ENCODE results near the gene SPIRE2. TPM values are rescaled to one million over a fixed set of nuclear protein-coding genes. Genes with fewer than 3 reads are reported as not detected.

SPIRE2 gene
- total and polyA plus RNA-seq, 4 donors, result 0.62 to 2.3 (median 1.8) TPM

DNA sequence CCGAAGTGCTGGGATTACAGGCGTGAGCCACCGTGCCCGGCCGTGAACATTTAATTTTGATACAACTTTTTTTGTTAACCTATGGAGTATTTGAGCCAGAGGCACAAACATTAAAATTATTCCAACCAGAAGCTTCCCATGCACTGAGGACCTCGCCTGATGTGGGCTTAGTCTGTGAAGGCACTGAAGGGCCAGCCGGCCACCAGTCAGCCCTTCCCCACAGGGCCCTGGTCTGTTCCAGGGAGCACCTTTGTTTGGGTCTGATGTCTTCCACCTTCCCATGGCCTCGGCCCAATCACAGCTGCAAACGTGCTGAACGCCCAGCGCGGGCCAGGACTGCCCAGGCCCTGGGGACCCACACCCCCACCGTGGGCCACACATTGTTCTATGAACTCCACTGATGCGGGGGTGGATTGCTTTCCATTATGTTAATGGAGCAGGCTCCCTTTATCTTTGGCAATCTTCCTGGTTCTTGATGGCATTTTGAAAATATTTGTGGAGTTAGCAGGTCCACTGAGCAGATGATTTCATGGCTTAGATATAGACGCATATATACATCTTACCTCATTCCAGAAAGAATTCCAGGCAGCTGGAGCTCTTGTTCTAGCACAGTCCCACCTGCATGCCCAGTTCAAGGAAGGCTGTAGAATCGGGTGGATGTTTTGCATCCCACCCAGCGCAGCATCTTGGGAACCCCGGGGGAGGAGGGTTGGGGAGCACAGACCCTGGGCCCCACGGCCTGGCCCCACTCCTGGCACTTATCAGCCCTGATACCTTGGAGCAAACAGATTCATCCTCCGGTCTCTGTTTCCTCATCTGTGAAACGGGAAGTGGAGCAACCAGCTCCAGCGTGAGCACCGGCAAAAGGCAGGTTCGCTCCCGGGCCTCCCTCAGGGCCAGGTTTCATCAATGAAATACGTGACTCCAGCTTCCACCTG, 14.5 kb downstream of the SPIRE2 start:
- intact Hi-C loops (cut with DNase I), result no loop called here
- ATAC-seq (ENCODE audit: low FRiP score) (no peak), DNase-seq (no peak)
- no peaks in the 10 kb centered on the region for H3K9me3 ChIP-seq (ENCODE audit: control insufficient read depth, low read length)
- H3K27ac ChIP-seq (ENCODE audit: low read depth in 1 of 2, low read length in 2 of 2), result no peak overlapping the region
- H3K27me3 ChIP-seq (ENCODE audit: control insufficient read depth in 1 of 2, insufficient read depth in 2 of 2, low read length in 1 of 2), result no peaks in the 10 kb centered on the region
- no peaks in the 10 kb centered on the region for H3K36me3 ChIP-seq (ENCODE audit: control insufficient read depth in 1 of 2, insufficient read depth in 2 of 2, low read length in 1 of 2)
- H3K4me1 ChIP-seq (ENCODE audit: control insufficient read depth in 1 of 2, insufficient read depth in 2 of 2, low read length in 2 of 2), result no peaks in the 10 kb centered on the region
- WGBS, 2 donors, result 58 to 60% methylated on average over 26 of the region's 26 CpGs
- H3K4me3 ChIP-seq (ENCODE audit: low read length in 2 of 2), result no peak overlapping the region

DNA sequence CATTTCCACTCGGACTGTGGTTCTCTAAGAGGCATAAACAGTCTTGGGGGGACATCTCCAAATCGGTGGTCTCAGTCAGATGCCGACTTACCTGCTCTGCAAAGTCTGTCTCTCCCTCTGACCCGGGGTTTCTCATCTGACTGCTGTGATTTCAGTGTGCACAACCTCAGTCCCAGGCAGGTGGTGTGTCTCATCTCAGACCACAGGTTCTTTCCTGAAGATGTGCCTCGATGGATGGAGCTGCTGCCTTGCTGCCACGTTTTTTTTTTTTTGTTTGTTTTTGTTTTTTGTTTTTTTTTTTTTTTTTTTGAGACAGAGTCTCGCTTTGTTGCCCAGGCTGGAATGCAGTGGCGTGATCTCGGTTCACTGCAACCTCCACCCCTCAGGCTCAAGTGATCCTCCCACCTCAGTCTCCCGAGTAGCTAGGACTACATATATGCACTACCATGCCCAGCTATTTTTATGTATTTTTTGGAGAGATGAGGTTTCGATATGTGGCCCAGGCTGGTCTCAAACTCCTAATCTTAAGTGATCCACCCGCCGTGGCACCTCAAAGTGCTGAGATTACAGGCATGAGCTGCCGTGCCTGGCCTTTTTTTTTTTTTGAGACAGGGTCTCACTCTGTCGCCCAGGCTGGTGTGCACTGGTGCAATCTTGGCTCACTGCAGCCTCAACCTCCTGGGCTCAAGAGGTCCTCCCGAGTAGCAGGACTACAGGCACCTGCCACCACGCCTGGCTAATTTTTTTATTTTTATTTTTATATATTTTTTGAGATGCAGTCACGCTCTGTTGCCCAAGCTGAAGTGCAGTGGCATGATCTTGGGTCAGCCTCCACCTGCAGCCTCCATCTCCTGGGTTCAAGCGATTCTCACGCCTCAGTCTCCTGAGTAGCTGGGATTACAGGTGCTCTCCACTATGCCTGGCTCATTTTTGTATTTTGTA, 15.4 kb downstream of the SPIRE2 start:
- Histone ChIP-seq H3K4me1 (ENCODE audit: control insufficient read depth in 1 of 2, insufficient read depth in 2 of 2, low read length in 2 of 2) (no peaks in the 10 kb centered on the region), H3K36me3 (ENCODE audit: control insufficient read depth in 1 of 2, insufficient read depth in 2 of 2, low read length in 1 of 2) (no peaks in the 10 kb centered on the region), H3K27ac (ENCODE audit: low read depth in 1 of 2, low read length in 2 of 2) (no peak overlapping the region), H3K4me3 (ENCODE audit: low read length in 2 of 2) (no peak overlapping the region), H3K27me3 (ENCODE audit: control insufficient read depth in 1 of 2, insufficient read depth in 2 of 2, low read length in 1 of 2) (no peaks in the 10 kb centered on the region), H3K9me3 (ENCODE audit: control insufficient read depth, low read length) (no peaks in the 10 kb centered on the region)
- intact Hi-C loops (cut with DNase I), result no loop called here
- ATAC-seq (ENCODE audit: low FRiP score) (no peak), DNase-seq (no peak)
- WGBS, 2 donors, result 72 to 78% methylated on average over 17 to 19 of the region's 20 CpGs

DNA sequence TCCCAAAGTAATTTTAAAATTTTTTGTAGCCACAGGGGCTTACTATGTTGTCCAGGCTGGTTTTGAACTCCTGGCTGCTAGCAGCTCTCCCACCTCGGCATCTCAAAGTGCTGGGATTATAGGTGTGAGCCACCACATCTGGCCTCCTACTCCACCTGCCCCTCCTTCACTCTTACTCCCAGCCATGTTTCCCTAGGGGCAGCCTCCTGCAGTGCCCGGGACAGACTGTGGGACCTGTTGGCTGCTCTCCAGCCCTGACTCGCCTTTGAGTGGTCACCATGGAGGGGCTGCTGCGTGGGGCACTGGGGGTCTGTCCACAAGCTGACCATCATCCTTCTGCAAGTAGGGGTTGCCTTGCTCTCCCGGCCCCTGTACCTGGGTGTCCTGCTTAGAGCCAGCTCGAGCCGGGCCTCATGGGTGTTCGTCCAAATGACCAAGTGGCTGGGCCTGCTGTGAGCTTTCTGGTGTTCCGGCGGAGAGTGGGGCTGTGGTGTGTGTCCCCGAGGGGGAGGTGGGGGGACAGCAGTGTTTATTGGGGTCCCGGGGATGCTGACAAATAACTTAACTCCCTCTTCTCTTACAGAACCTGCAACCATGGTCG, 16.6 kb downstream of the SPIRE2 start:
- intact Hi-C loops (cut with DNase I), result no loop called here
- no peaks in the 10 kb centered on the region for H3K27me3 ChIP-seq (ENCODE audit: control insufficient read depth in 1 of 2, insufficient read depth in 2 of 2, low read length in 1 of 2)
- DNase-seq (no peak), ATAC-seq (ENCODE audit: low FRiP score) (peak; percentile 33)
- no peaks in the 10 kb centered on the region for H3K36me3 ChIP-seq (ENCODE audit: control insufficient read depth in 1 of 2, insufficient read depth in 2 of 2, low read length in 1 of 2)
- H3K27ac ChIP-seq (ENCODE audit: low read depth in 1 of 2, low read length in 2 of 2), result no peak overlapping the region
- no peaks in the 10 kb centered on the region for H3K9me3 ChIP-seq (ENCODE audit: control insufficient read depth, low read length)
- no peaks in the 10 kb centered on the region for H3K4me1 ChIP-seq (ENCODE audit: control insufficient read depth in 1 of 2, insufficient read depth in 2 of 2, low read length in 2 of 2)
- WGBS, 2 donors, result 74 to 76% methylated on average over 13 of the region's 13 CpGs
- no peak overlapping the region for H3K4me3 ChIP-seq (ENCODE audit: low read length in 2 of 2)

DNA sequence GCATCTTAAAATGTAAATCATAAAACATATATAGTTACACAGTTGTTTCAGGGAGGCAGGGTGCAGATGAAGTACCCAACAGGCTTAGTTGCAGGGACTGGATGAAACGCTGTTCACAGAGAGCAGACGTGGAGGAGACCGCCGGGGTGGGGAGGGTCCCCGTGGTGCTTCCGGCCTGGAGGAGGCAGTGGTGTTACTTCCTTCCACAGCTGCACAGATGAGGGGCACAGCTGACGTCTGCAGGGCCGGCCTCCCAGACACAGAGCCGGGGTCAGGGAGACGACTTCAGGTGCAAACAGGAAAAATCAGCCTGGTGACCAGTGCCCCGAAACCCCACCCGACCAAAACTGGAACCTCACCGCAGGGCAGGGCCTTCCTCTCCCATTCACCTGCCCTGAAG, 17.1 kb downstream of the SPIRE2 start:
- no peaks in the 10 kb centered on the region for H3K4me1 ChIP-seq (ENCODE audit: control insufficient read depth in 1 of 2, insufficient read depth in 2 of 2, low read length in 2 of 2)
- H3K4me3 ChIP-seq (ENCODE audit: low read length in 2 of 2), result no peak overlapping the region
- H3K27me3 ChIP-seq (ENCODE audit: control insufficient read depth in 1 of 2, insufficient read depth in 2 of 2, low read length in 1 of 2), result no peaks in the 10 kb centered on the region
- ATAC-seq (ENCODE audit: low FRiP score), result no peak
- intact Hi-C loops (cut with DNase I), result no loop called here
- no peak for DNase-seq
- no peak overlapping the region for H3K27ac ChIP-seq (ENCODE audit: low read depth in 1 of 2, low read length in 2 of 2)
- H3K36me3 ChIP-seq (ENCODE audit: control insufficient read depth in 1 of 2, insufficient read depth in 2 of 2, low read length in 1 of 2), result no peaks in the 10 kb centered on the region
- no peaks in the 10 kb centered on the region for H3K9me3 ChIP-seq (ENCODE audit: control insufficient read depth, low read length)
- WGBS, 2 donors, result 69 to 71% methylated on average over 13 of the region's 13 CpGs

DNA sequence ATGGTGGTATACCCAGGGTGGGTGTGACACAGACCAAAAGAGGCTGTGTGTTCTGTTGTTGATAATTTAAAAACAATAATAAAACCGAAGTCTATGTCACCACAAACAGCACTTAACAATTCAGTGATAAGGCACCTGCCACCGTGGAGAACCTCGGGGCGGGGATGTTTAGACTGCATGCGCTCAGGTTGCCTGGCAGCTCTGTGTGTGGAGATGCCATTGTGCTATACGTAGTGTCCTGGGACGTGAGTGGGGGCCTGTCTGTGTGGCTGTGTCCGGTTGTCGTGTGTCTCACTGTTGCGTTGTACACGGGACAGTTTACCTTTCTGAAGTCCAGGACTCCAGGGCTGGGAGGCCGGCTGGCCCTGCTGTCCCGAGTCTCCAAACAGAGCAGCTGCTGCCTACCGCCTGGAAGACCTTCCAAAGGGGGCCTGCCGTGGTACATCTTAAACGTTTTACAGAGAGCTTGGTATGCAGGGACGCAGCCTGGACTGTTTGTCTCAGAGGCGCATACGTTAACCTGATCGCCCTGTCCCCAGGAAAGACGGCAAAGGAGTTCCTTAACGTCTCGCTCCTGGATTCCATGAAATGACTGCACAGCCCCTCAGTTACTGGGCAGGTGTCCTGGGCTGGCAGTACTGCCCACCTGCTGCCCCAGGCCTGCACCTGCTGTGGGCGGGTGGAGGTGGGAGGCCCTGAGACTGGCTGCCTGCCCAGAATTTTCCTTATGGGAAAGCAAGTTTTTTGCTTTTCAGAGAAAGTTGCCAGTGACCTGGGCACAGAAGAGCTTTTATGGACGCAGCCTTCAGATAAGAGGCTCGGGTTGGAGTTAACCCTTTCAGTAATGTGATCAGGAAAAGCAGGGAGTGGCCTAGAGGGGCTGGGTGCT, 19.0 kb downstream of the SPIRE2 start:
- no peak overlapping the region for H3K4me3 ChIP-seq (ENCODE audit: low read length in 2 of 2)
- H3K9me3 ChIP-seq (ENCODE audit: control insufficient read depth, low read length), result no peaks in the 10 kb centered on the region
- no peaks in the 10 kb centered on the region for H3K27me3 ChIP-seq (ENCODE audit: control insufficient read depth in 1 of 2, insufficient read depth in 2 of 2, low read length in 1 of 2)
- DNase-seq (no peak), ATAC-seq (ENCODE audit: low FRiP score) (no peak)
- no peaks in the 10 kb centered on the region for H3K4me1 ChIP-seq (ENCODE audit: control insufficient read depth in 1 of 2, insufficient read depth in 2 of 2, low read length in 2 of 2)
- no peaks in the 10 kb centered on the region for H3K36me3 ChIP-seq (ENCODE audit: control insufficient read depth in 1 of 2, insufficient read depth in 2 of 2, low read length in 1 of 2)
- 73 to 74% methylated on average over 26 of the region's 26 CpGs for WGBS, 2 donors
- intact Hi-C loops (cut with DNase I), result no loop called here
- no peak overlapping the region for H3K27ac ChIP-seq (ENCODE audit: low read depth in 1 of 2, low read length in 2 of 2)

DNA sequence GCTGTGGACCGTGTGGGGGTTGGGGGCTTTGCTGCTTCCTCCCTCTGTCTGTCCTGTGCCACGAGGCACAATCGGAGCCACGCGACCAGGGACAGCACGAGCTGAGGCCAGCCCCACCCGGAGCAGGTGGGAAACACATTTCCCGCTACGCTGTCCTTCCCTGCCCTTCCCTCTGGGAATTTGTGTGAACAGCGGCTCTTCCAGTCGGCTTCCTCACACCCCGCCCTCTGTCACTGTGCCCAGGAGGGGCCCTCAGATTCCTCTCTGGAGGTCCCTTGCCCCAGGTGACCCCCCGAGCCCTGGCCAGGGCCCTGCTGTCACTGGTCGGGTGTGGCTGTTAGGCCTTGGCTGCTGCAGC, 19.6 kb downstream of the SPIRE2 start:
- no peaks in the 10 kb centered on the region for H3K36me3 ChIP-seq (ENCODE audit: control insufficient read depth in 1 of 2, insufficient read depth in 2 of 2, low read length in 1 of 2)
- ATAC-seq (ENCODE audit: low FRiP score) (no peak), DNase-seq (no peak)
- H3K4me3 ChIP-seq (ENCODE audit: low read length in 2 of 2), result no peak overlapping the region
- H3K27ac ChIP-seq (ENCODE audit: low read depth in 1 of 2, low read length in 2 of 2), result no peak overlapping the region
- no peaks in the 10 kb centered on the region for H3K27me3 ChIP-seq (ENCODE audit: control insufficient read depth in 1 of 2, insufficient read depth in 2 of 2, low read length in 1 of 2)
- no peaks in the 10 kb centered on the region for H3K9me3 ChIP-seq (ENCODE audit: control insufficient read depth, low read length)
- 78 to 80% methylated on average over 14 of the region's 14 CpGs for WGBS, 2 donors
- intact Hi-C loops (cut with DNase I), result no loop called here
- H3K4me1 ChIP-seq (ENCODE audit: control insufficient read depth in 1 of 2, insufficient read depth in 2 of 2, low read length in 2 of 2), result no peaks in the 10 kb centered on the region

DNA sequence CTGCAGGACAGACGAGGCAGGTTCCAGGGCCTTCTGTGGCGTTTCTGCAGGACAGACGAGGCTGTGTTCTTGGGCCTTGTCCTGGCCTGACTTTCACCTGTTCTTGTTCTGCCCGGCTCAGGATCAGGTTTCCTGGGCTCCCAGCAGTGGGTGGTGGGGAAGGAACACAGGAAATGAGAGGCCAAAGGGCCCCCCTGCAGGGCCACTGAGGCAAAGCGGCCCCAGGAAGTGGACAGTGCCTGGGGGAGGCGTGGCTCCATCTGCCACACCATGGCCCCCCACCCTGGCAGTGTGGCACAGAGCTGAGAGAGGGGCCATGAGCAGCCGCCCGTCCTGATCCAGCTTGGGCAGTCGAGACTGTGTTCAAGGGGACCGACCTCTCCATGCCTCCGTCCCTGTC, 20.7 kb downstream of the SPIRE2 start:
- intact Hi-C loops (cut with DNase I), result no loop called here

More for the DNA sequence above, 20.7 kb downstream of the SPIRE2 start:
- H3K4me1 ChIP-seq (ENCODE audit: control insufficient read depth in 1 of 2, insufficient read depth in 2 of 2, low read length in 2 of 2), result no peaks in the 10 kb centered on the region
- ATAC-seq (ENCODE audit: low FRiP score) (no peak), DNase-seq (no peak)
- H3K36me3 ChIP-seq (ENCODE audit: control insufficient read depth in 1 of 2, insufficient read depth in 2 of 2, low read length in 1 of 2), result no peaks in the 10 kb centered on the region
- WGBS, 2 donors, result 91 to 93% methylated on average over 11 of the region's 11 CpGs
- H3K4me3 ChIP-seq (ENCODE audit: low read length in 2 of 2), result no peak overlapping the region
- no peaks in the 10 kb centered on the region for H3K27me3 ChIP-seq (ENCODE audit: control insufficient read depth in 1 of 2, insufficient read depth in 2 of 2, low read length in 1 of 2)
- H3K9me3 ChIP-seq (ENCODE audit: control insufficient read depth, low read length), result no peaks in the 10 kb centered on the region
- H3K27ac ChIP-seq (ENCODE audit: low read depth in 1 of 2, low read length in 2 of 2), result no peak overlapping the region
